HG03064 (cell line): ENCODE results near the gene ANTXR1.

ENCODE experiments used
- ATAC-seq: cut with Tn5 transposase; IDR thresholded peaks from one replicate; pipeline ENCODE4 v1.9.1; 2021; ENCODE audit warnings: low read depth; ENCODE audit not compliant: unreplicated experiment

Gene ANTXR1

DNA sequence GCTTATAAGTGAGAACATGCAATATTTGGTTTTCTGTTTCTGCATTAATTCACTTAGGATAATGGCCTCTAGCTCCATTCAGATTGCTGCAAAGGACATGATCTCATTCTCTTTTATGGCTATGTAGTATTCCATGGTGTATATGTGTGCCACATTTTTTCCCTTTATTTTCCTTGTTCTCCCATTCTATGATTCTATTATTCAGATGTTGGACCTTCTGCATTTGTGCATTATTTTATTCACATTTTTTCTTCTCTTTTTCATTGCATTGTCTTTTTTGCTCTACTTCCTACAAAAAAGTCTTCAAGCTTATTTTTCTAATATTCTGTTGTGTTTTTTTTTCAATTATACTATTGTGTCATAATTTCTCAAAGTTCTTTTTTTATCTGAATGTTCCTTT lies 11.1 kb upstream of the ANTXR1 start:
- no peak for ATAC-seq

DNA sequence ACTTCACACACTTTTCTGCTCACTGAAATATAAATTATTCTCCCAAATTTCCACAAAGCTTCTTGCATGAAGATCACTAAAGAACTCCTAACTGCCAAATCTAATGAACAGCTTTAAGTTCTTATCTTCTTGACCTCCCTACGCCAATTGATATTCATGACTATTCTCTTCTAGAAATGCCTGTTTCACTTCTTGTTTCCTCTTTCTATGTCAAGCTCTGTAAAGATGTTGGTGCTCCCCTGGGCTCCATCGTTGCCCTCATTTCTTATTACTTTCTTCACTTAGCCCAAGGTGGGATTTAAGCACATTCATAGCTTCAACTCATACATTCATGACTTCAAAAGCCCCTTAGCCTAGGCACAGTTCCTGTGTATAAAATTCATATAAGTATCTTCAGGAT lies 9.2 kb upstream of the ANTXR1 start:
- ATAC-seq: no peak

DNA sequence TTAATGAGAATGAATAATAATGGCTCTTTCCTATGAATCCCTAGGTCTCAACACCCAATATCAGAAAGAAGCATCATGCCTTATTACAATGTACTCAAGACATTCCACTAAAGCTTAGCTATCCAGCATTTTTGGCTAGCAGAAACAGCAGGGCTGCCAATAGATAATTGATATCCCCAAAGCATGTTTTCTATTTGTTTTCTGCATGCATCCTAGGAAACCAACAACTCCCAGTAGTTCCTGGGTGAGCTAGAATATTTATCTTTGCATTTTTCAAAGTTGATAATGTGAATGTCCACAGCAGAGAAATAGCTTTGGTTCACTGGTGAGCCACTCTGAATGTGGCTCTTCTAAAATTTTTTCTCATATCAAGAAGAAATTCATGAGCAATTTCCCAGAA lies 5.8 kb upstream of the ANTXR1 start:
- ATAC-seq: no peak

- no peak for ATAC-seq
Measured at GRCh38 chr2:69007603-69008002, 5.4 kb upstream of the ANTXR1 start.

- no peak for ATAC-seq
Measured at GRCh38 chr2:69010437-69011194, 2.4 kb upstream of the ANTXR1 start.

DNA sequence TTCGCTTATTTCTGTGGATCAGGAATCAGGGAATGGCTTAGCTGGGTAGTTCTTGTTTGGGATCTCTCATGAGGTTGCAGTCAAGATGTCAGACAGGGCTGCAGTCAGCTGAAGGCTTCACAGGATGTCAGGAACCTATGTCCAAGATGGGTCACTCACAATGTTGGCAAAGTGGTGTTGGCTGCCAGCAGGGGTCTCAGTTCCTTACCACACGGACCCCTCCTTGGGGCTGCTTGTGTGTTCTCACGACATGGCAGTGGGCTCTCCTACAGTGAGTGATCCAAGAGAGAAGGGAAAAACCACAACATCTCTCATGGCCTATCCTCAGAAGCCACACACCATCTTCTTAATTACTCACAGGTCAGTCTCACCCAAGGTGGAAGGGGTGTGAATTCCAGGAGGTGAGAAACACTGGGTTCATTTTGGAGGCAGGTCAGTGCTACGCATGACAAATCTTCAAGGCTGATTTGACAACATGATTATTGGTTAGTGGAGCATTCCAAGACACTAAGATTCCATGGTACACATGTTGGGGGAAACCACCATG lies 1.3 kb upstream of the ANTXR1 start:
- ATAC-seq: no peak

DNA sequence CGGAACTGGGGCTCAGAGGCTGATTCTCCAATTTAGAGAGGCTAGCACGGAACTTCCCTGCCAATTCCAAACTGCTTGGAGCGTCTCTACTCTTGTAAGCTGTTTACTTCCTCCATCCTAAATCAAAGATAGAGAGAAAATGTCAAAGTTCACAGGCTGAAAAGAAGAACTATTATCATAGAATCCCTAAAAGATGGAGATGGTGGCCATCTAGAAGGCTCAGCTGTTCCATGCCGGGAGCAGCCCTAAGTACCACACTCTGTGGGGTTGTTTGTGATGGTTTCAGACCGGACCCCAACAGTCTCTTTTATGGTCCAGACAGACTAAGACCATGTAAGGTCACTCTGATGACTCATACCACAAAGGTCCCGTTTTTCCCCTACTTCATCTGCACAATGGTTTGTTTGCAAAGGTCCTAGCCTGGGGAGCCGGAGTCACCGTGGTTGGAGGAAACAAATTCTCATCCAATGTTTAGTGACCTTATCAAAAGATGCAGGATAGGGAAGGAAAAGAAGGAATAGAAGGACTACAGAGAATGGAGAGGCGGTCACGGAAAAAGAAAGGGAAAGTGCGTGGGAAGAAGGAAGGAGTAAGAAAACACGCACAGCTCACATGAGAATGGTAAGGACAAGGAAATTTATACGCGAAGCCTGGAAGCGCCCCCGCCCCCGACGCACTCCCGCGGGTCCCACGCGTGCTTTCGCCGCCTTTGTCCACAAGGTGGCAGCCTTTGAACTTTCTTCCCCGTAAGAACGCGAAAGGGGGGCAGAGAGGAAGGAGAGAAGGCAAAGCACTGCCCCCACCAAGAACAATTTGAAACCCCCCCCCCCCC lies 453 bp upstream of the ANTXR1 start:
- ATAC-seq: no peak

DNA sequence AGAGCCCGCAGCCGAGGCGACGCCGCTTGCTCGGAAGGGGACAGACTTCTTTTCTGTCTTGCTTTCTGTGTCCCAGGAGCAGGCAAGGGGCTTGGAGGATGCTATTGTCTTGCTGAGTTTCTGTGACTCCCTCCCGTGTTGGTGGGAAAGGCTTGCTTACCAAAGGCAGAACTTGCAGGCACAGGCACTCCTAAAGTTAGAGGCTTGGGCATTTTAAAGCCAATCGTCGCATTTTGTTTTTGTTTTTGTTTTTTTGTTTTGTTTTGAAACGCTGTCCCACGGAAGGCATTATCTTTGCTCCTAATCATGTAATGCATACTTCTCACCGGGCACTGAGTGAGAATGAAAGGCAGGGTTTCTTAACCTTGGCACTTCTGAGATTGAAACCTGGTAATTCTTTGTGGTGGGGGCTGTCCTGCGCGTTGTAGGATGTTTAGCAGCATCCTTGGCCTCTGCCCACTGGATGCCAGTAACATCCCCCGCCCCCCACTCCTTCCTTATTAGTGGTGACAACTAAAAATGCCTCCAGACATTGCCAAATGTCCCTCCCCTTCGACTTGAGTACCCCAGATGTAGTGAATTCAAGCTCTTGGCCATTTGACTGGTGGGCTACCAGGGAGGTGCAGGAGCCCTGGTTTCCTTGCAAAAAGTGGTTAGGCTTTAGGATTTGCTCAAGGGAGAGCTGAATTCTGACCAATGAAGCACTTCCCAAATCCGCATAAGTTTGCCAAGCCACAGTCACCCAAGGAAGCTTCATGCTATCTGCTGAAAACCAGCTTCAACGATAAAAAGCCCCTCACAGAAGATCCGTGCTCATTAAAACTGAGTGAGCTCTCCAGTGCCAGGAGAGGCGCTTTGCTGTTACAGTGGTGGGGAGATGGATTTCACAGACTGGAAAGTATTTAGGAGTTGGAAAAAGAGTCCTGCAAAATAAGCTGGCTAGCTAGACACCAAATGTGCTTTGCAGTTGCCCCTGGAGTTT lies 1.2 kb downstream of the ANTXR1 start:
- ATAC-seq: no peak

- ATAC-seq: no peak
Measured at GRCh38 chr2:69017080-69017479, 4.1 kb downstream of the ANTXR1 start.

DNA sequence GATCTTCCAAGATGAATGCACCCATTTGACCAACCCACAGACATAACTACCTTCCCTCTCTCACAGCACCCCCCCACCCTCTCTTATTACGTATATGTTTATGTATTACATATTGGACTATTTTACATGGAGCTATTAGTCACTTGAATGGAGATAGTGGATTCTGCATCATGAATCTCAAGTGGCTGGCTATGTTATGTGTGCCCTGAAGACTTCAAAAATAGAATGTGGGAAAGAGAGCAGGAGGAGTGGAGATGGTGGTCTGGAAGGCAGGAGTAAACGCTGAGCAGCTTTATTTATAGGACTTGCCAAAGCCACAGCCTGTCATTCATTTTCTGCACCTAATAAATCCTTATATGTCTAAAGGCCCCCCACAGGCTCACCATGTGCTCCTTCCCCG lies 4.9 kb downstream of the ANTXR1 start:
- ATAC-seq: no peak

- no peak for ATAC-seq
Measured at GRCh38 chr2:69018678-69019095, 5.7 kb downstream of the ANTXR1 start.

- no peak for ATAC-seq
Measured at GRCh38 chr2:69020496-69021426, 7.8 kb downstream of the ANTXR1 start.

GRCh38 chr2:69021727-69022126 lies 8.7 kb downstream of the ANTXR1 start:
- no peak for ATAC-seq

- ATAC-seq: no peak
Measured at GRCh38 chr2:69022548-69022947, 9.6 kb downstream of the ANTXR1 start.

DNA sequence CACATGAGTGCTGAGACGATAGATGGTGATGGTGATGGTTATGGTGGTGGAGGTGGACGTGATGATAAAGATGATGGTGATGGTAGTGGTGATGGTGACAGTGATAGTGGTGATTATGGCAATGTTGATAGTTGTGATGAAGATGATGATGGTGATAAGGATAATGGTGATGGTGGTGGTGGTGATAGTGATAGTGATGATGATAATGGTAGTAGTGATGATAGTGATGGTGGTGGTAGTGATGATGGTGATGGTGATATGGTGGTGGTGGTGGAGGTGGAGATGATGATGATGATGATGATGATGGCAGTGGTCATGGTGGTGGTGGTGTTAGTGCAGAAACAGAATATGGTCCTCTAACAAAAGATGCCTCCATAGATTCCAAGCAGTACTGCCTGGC lies 10.3 kb downstream of the ANTXR1 start:
- no peak for ATAC-seq

GRCh38 chr2:69026026-69026425 lies 13.0 kb downstream of the ANTXR1 start:
- ATAC-seq: no peak

DNA sequence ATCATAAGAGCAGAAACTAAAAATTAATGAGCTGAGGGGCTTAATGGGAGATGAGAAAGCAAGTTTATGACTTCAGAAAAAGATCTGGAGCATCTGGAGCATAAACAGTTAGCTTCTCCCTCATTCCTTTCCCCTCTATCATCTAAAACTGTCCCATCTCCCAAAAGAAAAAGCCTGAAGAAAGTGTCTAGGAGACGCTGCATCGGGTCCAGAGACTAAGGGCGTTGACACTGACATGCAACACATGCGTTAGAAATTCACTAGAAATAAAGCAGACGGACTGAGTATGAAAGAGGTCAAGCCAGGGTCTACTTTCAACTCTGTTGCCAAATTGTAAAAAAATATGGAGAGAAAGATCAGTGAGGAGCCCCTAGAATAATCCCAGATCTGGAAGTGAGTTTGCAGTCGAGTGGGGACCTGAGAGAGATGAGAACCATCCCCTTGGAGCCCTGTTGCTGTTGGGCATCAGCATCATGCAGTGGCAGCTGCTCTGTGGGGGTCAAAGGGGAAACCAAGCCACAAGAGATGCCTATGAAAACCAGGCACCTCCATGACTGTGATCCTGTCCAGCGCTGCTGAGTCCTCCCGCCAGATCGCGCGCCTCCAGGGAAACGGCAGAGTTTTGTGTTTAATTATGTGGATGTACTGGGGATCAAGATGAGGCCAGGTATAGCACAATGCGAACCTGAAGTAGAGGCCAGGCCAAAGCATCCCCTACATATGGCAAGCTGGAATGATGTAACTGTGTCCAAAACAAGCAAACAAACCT lies 13.9 kb downstream of the ANTXR1 start:
- no peak for ATAC-seq

DNA sequence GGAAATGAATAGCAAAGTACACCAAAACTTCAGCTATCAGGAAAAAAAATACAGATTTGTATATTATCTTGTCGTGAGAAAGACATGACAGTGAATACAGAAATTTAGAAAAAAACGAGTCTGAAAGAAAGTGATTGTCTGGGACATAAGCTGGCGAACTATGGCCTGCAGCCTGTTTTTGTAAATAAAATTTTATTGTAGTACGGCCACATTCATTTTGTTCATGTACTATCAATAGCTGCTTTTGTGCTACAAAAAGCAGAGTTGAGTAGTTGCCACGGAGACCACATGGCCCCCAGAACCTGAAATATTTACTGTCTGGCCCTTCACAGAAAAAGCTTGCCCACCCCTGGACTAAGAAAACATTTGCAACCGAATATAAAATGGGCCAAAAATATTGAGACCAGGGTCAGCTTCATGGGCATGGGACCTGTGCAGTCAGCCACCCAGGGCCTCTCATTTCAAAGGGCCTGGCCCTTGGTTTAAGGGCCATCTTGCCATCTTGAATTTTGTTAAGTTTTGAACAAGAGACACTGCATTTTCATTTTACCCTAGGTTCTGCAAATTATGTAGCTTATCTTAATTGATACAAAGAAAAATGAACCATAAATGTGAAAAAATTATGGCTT lies 17.9 kb downstream of the ANTXR1 start:
- ATAC-seq: no peak
